IMR-90 (cell line): Measurements from ENCODE around the gene CNNM1. TPM values are rescaled to one million over a fixed set of nuclear protein-coding genes. Genes with fewer than 3 reads are reported as not detected.

ENCODE experiments used
- ATAC-seq: fragments of 200-7000 bp; cut with Tn5 transposase; 2 replicates; pipeline ENCODE4 v1.9.1; 2020; ENCODE audit warnings: low read depth, mild to moderate bottlenecking, moderate library complexity
- BruUV-seq: library from RNA; stranded (reverse); fragments of 400-500 nt; replicated peaks from 2 replicates; lab custom pipeline; 2021; lab: Mats Ljungman, UMichigan
- CTCF ChIA-PET: fragments of 300-600 bp; formaldehyde crosslinking; extraction: SDS; loops from one replicate; lab custom pipeline; 2021; ENCODE audit warnings: antibody characterized with exemption; lab: Yijun Ruan, JAX
- POLR2A ChIA-PET: fragments of 300-600 bp; sonication (Branson Sonifier 250); formaldehyde crosslinking; loops from one replicate; lab custom pipeline; 2022; ENCODE audit warnings: antibody characterized with exemption; ENCODE audit not compliant: unreplicated experiment; lab: Charles Lee
- DNase-seq: peaks from one replicate; pipeline ENCODE4 v3.0.0; 2013
- H2AFZ ChIP-seq: replicated peaks from 2 replicates; pipeline ENCODE3; 2013; ENCODE audit warnings: low read length, mild to moderate bottlenecking; ENCODE audit not compliant: poor library complexity
- H2AK5ac ChIP-seq: 2 replicates; pipeline ENCODE4 v1.6.1; 2013; ENCODE audit warnings: low read depth, low read length, inconsistent platforms
- H2AK9ac ChIP-seq: replicated peaks from 2 replicates; pipeline ENCODE3; 2013; ENCODE audit warnings: mild to moderate bottlenecking, low read depth, low read length, moderate library complexity; ENCODE audit not compliant: poor library complexity
- H2BK120ac ChIP-seq: 2 replicates; pipeline ENCODE4 v1.6.1; 2013; ENCODE audit warnings: low read depth, low read length, inconsistent platforms
- H2BK15ac ChIP-seq: 3 replicates; pipeline ENCODE4 v1.6.1; 2013; ENCODE audit warnings: low read depth, low read length, inconsistent platforms
- H2BK20ac ChIP-seq: 2 replicates; pipeline ENCODE4 v1.6.1; 2013; ENCODE audit warnings: low read depth, mild to moderate bottlenecking, inconsistent platforms, low read length, moderate library complexity
- H2BK5ac ChIP-seq: 2 replicates; pipeline ENCODE4 v1.6.1; 2013; ENCODE audit warnings: mild to moderate bottlenecking, low read depth, low read length, inconsistent platforms; ENCODE audit not compliant: poor library complexity, severe bottlenecking
- H3K14ac ChIP-seq: replicated peaks from 2 replicates; pipeline ENCODE4 v1.6.1; 2013; ENCODE audit warnings: low read depth, low read length, inconsistent platforms
- H3K18ac ChIP-seq: 2 replicates; pipeline ENCODE4 v1.6.1; 2013; ENCODE audit warnings: low read depth, low read length, control low read depth
- H3K23ac ChIP-seq: 2 replicates; pipeline ENCODE4 v1.6.1; 2013; ENCODE audit warnings: low read depth, low read length, inconsistent platforms
- H3K27ac ChIP-seq: 2 replicates; pipeline ENCODE4 v1.5.1; 2013; ENCODE audit warnings: mild to moderate bottlenecking, control low read depth, low read length; ENCODE audit not compliant: insufficient read depth
- H3K27me3 ChIP-seq: 2 replicates; pipeline ENCODE4 v1.6.1; 2013; ENCODE audit warnings: low read length; ENCODE audit not compliant: control insufficient read depth, insufficient read depth
- H3K36me3 ChIP-seq: 2 replicates; pipeline ENCODE4 v1.6.1; 2013; ENCODE audit warnings: low read length, mixed read lengths; ENCODE audit not compliant: control insufficient read depth, insufficient read depth
- H3K4ac ChIP-seq: 2 replicates; pipeline ENCODE4 v1.6.1; 2013; ENCODE audit warnings: low read depth, low read length, inconsistent platforms
- H3K4me1 ChIP-seq: 2 replicates; pipeline ENCODE4 v1.6.1; 2013; ENCODE audit warnings: low read length, mixed read lengths; ENCODE audit not compliant: control insufficient read depth, insufficient read depth
- H3K4me2 ChIP-seq: 2 replicates; pipeline ENCODE4 v1.6.1; 2013; ENCODE audit warnings: low read depth, mild to moderate bottlenecking, control low read depth, low read length, moderate library complexity
- H3K4me3 ChIP-seq: 2 replicates; pipeline ENCODE4 v1.5.1; 2013; ENCODE audit warnings: low read depth, mild to moderate bottlenecking, control low read depth, low read length, moderate library complexity; ENCODE audit not compliant: insufficient read depth
- H3K56ac ChIP-seq: 2 replicates; pipeline ENCODE4 v1.6.1; 2013; ENCODE audit warnings: low read length, inconsistent platforms; ENCODE audit not compliant: insufficient read depth; ENCODE audit errors: extremely low read depth
- H3K79me1 ChIP-seq, 2 experiments: 2 replicates each; pipeline ENCODE4 v1.6.1; 2013; ENCODE audit warnings: low read length in 2 of 2, inconsistent platforms in 1 of 2, low read depth in 1 of 2
- H3K9ac ChIP-seq: 2 replicates; pipeline ENCODE4 v1.6.1; 2013; ENCODE audit warnings: low read depth, low read length, control low read depth
- H3K9me1 ChIP-seq: 2 replicates; pipeline ENCODE4 v1.6.1; 2013; ENCODE audit warnings: low read length, inconsistent platforms; ENCODE audit not compliant: insufficient read depth
- H3K9me3 ChIP-seq: 2 replicates; pipeline ENCODE4 v1.6.1; 2013; ENCODE audit warnings: low read length; ENCODE audit not compliant: control insufficient read depth, insufficient read depth
- H4K20me1 ChIP-seq: 2 replicates; pipeline ENCODE4 v1.6.1; 2013; ENCODE audit warnings: low read length, inconsistent platforms; ENCODE audit not compliant: insufficient read depth
- H4K5ac ChIP-seq: 2 replicates; pipeline ENCODE4 v1.6.1; 2013; ENCODE audit warnings: mild to moderate bottlenecking, low read depth, low read length, control low read depth
- H4K8ac ChIP-seq, 2 experiments: 2 replicates each; pipeline ENCODE4 v1.6.1; 2013; ENCODE audit warnings: low read depth in 2 of 2, low read length in 2 of 2, control low read depth in 1 of 2, inconsistent platforms in 1 of 2
- H4K91ac ChIP-seq: 2 replicates; pipeline ENCODE4 v1.6.1; 2013; ENCODE audit warnings: low read depth, low read length, inconsistent platforms; ENCODE audit not compliant: insufficient read depth
- BHLHE40 ChIP-seq: fragments of 150-350 bp; IDR thresholded peaks from 2 replicates; pipeline ENCODE4 v1.6.1; 2016; ENCODE audit warnings: mild to moderate bottlenecking, low read depth, low read length
- CHD1 ChIP-seq: IDR thresholded peaks from 2 replicates; pipeline ENCODE4 v1.6.1; 2012; ENCODE audit warnings: low read depth, low read length, improper control_type of control experiment
- CTCF ChIP-seq: conservative IDR thresholded peaks from 2 replicates; pipeline ENCODE4 v1.5.1; 2012; ENCODE audit warnings: mild to moderate bottlenecking, low read depth, low read length, improper control_type of control experiment
- FOS ChIP-seq: fragments of 150-350 bp; IDR thresholded peaks from 2 replicates; pipeline ENCODE4 v1.6.1; 2016; ENCODE audit warnings: low read depth, low read length
- MAFK ChIP-seq: IDR thresholded peaks from 2 replicates; pipeline ENCODE4 v1.6.1; 2012; ENCODE audit warnings: low read depth, low read length, improper control_type of control experiment
- MXI1 ChIP-seq: IDR thresholded peaks from 2 replicates; pipeline ENCODE4 v1.6.1; 2012; ENCODE audit warnings: low read depth, mild to moderate bottlenecking, low read length, moderate library complexity, borderline replicate concordance
- POLR2A ChIP-seq: IDR thresholded peaks from 2 replicates; pipeline ENCODE4 v1.6.1; 2012; ENCODE audit warnings: mild to moderate bottlenecking, low read depth, low read length
- RCOR1 ChIP-seq: IDR thresholded peaks from 2 replicates; pipeline ENCODE4 v1.6.1; 2012; ENCODE audit warnings: mild to moderate bottlenecking, low read length, improper control_type of control experiment; ENCODE audit not compliant: insufficient replicate concordance
- USF2 ChIP-seq: fragments of 150-350 bp; IDR thresholded peaks from 2 replicates; pipeline ENCODE4 v1.6.1; 2017; ENCODE audit warnings: mild to moderate bottlenecking, antibody characterized with exemption, low read length, low read depth
- WGBS, 2 experiments: methylation state at CpG; one replicate each; pipeline versions ENCODE4 v1.1.5 to v1.1.7; 2013; ENCODE audit warnings: missing lambda C conversion rate in 2 of 2; ENCODE audit not compliant: insufficient read length in 1 of 2; ENCODE audit errors: extremely low coverage in 2 of 2; 5-methylcytosine and 5-hydroxymethylcytosine counted together
- dilution Hi-C: fragments of 300-500 bp; cut with HindIII; formaldehyde crosslinking; loops from one replicate; pipeline ENCODE4 v1.14.3; 2018; ENCODE audit warnings: low sequenced_read_pairs; ENCODE audit not compliant: unreplicated experiment
- in situ Hi-C: fragments of 300-500 bp; cut with MboI; formaldehyde crosslinking; loops from 3 replicates; pipeline ENCODE4 v1.14.3; 2019; ENCODE audit warnings: low sequenced_read_pairs, inconsistent platforms, mixed read lengths
- intact Hi-C: fragments of 100-400 bp; cut with micrococcal nuclease; formaldehyde crosslinking; loops from 2 replicates; pipeline ENCODE4 v1.10.0; 2022
- polyA plus RNA-seq, 3 experiments: library from polyadenylated mRNA; depleted of rRNA; stranded (reverse); fragments of >200 nt; gene quantifications; 2 replicates each; pipeline ENCODE4 v1.2.3, GENCODE V29; 2012; ENCODE audit warnings: low replicate concordance in 1 of 3
- total RNA-seq: library from RNA; depleted of rRNA; stranded (reverse); fragments of >200 nt; gene quantifications from 2 replicates; pipeline ENCODE4 v1.2.3, GENCODE V29; 2012

Gene CNNM1
- total and polyA plus RNA-seq, 2 of the 4 experiments (the other 2 are of a cell fraction), result 0.18 to 0.39 TPM

GRCh38 chr10:99374526-99374925 lies 45.4 kb downstream of the CNNM1 start:
- dilution Hi-C loops, result no loop called here
- H3K79me1 ChIP-seq, result no peaks in the 10 kb centered on the region
- H3K56ac ChIP-seq, result no peak overlapping the region
- ChIA-PET POLR2A (no interaction called here), CTCF (interaction anchor here (0.9 kb wide), 1 partner anchor 18 kb away, joined by 3 read pairs; no protein-coding TSS in a partner anchor)
- no peak overlapping the region; the same call in 1 of the 2 replicates for H3K4ac ChIP-seq
- H3K27me3 ChIP-seq, result 0 out of 2 replicates have a peak, but pooled peaks cover 2% of the 10 kb centered on the region
- H3K23ac ChIP-seq, result no peak overlapping the region
- H2BK20ac ChIP-seq, result no peak overlapping the region
- no peaks in the 10 kb centered on the region for H3K9me3 ChIP-seq
- H3K27ac ChIP-seq, result no peak overlapping the region
- H3K18ac ChIP-seq, result no peak overlapping the region
- H2AFZ ChIP-seq, result no peak overlapping the region
- H3K14ac ChIP-seq, result no peak overlapping the region
- intact Hi-C loops, result no loop called here
- H2BK5ac ChIP-seq, result no peak overlapping the region
- H2BK15ac ChIP-seq, result no peak overlapping the region
- H3K4me3 ChIP-seq, result no peak overlapping the region
- in situ Hi-C loops, result no loop called here
- no peak overlapping the region for H3K9ac ChIP-seq
- no peak overlapping the region for H2AK5ac ChIP-seq
- ATAC-seq (no peak), DNase-seq (no peak)
- H3K9me1 ChIP-seq, result peaks cover 7% of the 10 kb centered on the region; the same call in 1 of the 2 replicates
- H2BK120ac ChIP-seq, result no peak overlapping the region
- no peak overlapping the region for H2AK9ac ChIP-seq
- no peaks in the 10 kb centered on the region for H4K20me1 ChIP-seq
- no peak for TF ChIP-seq USF2
- no peak for TF ChIP-seq CTCF
- no peak for TF ChIP-seq CHD1
- no peak for TF ChIP-seq POLR2A
- no peak for TF ChIP-seq FOS
- TF ChIP-seq RCOR1, result no peak
- no peak for TF ChIP-seq MAFK
- no peak for TF ChIP-seq BHLHE40
- no peak for TF ChIP-seq MXI1
- no peak overlapping the region for H3K4me2 ChIP-seq
- H4K5ac ChIP-seq, result no peak overlapping the region
- no CpG with 5 or more reads among the region's 2 CpGs for WGBS, 2 experiments
- H4K91ac ChIP-seq, result no peak overlapping the region
- BruUV-seq, result no TSS peak
- no peak overlapping the region for H4K8ac ChIP-seq
- H3K36me3 ChIP-seq, result no peaks in the 10 kb centered on the region
- H3K4me1 ChIP-seq, result peaks cover 5% of the 10 kb centered on the region; the same call in 1 of the 2 replicates
